ENCODE results near the gene ZFAND2A. TPM values are rescaled to one million over a fixed set of nuclear protein-coding genes. Genes with fewer than 3 reads are reported as not detected.
"Not testable (repeated sequence)": the region's sequence is repeated elsewhere in the genome, so short reads cannot be mapped to it uniquely, and the experiment has no call there.

ZFAND2A gene
- total RNA-seq (2014; rRNA removed): 11.7 and 28.4 TPM in 2 replicates
- percentile 91 among the genes with signal in this experiment for Bru-seq, nascent RNA
- BruChase-seq, experiment 1, labeled RNA remaining after a 6-hour chase: percentile 92 among the genes with signal in this experiment
- percentile 89 among the genes with signal in this experiment for BruChase-seq, experiment 2, labeled RNA remaining after a 2-hour chase
- long read RNA-seq, transcript ZFAND2A-201 (5 exons, 860 nt): major isoform, 53 of 102 reads
- long read RNA-seq, partial matches to known transcripts: 6 of 102 reads
- long read RNA-seq, other reads (novel, unspliced or antisense): 40 of 102 reads

- no peaks in the 10 kb centered on the region for H3K27me3 ChIP-seq (ENCODE audit: low read length)
- H3K4me2 ChIP-seq (ENCODE audit: low read length): peak within 1 kb of the TSS; percentile 89
- peaks cover 5% of the 10 kb centered on the region for H3F3A ChIP-seq (ENCODE audit: low read length, unreplicated experiment)
- H2AFZ ChIP-seq (ENCODE audit: low read length): peak within 1 kb of the TSS; percentile 59
- H3K36me3 ChIP-seq (ENCODE audit: low read depth, low read length): peaks cover 9% of the 10 kb centered on the region
- peak within 1 kb of the TSS; percentile 100 for H3K9ac ChIP-seq (ENCODE audit: low read length)
- no peaks in the 10 kb centered on the region for H3K9me3 ChIP-seq (ENCODE audit: low read length)
- no peaks in the 10 kb centered on the region for H3K9me2 ChIP-seq (replicated peaks; ENCODE audit: low read length)
- H3K4me1 ChIP-seq (ENCODE audit: insufficient read depth, low read length): peaks cover 28% of the 10 kb centered on the region
- no peak for TF ChIP-seq EZH2 (IDR thresholded peaks at IDR 0.05; ENCODE audit: low read length, unreplicated experiment)
- TF ChIP-seq, protein P1, sequence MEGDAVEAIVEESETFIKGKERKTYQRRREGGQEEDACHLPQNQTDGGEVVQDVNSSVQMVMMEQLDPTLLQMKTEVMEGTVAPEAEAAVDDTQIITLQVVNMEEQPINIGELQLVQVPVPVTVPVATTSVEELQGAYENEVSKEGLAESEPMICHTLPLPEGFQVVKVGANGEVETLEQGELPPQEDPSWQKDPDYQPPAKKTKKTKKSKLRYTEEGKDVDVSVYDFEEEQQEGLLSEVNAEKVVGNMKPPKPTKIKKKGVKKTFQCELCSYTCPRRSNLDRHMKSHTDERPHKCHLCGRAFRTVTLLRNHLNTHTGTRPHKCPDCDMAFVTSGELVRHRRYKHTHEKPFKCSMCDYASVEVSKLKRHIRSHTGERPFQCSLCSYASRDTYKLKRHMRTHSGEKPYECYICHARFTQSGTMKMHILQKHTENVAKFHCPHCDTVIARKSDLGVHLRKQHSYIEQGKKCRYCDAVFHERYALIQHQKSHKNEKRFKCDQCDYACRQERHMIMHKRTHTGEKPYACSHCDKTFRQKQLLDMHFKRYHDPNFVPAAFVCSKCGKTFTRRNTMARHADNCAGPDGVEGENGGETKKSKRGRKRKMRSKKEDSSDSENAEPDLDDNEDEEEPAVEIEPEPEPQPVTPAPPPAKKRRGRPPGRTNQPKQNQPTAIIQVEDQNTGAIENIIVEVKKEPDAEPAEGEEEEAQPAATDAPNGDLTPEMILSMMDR (conservative IDR thresholded peaks at IDR 0.05; ENCODE audit: low read depth, low read length): no peak
- TF ChIP-seq EZH2phosphoT487 (IDR thresholded peaks at IDR 0.05; ENCODE audit: borderline replicate concordance, low read length): no peak
- H3K4me3 ChIP-seq (ENCODE audit: low read length): peak within 1 kb of the TSS; percentile 88
- POLR2A ChIA-PET (ENCODE audit: unreplicated experiment): interaction anchor here (0.6 kb wide), 2 partner anchors 36 to 373 kb away, joined by 3 to 6 read pairs; no protein-coding TSS in a partner anchor
- ATAC-seq (peak; percentile 77), DNase-seq (peak; percentile 96)
- TSS peak; percentile 38 for BruUV-seq (replicated peaks)
- intact Hi-C loops (cut with micrococcal nuclease): no loop called here
- peak within 1 kb of the TSS; percentile 80 for H3K27ac ChIP-seq (ENCODE audit: low read length)
- peaks cover 45% of the 10 kb centered on the region for H3K79me2 ChIP-seq (ENCODE audit: low read length)
- CTCF ChIA-PET: interaction anchor here (0.9 to 1.0 kb wide), 2 partner anchors 23 to 167 kb away, joined by 3 to 4 read pairs; no protein-coding TSS in a partner anchor
- 0 out of 2 replicates have a peak, but pooled peaks cover 3% of the 10 kb centered on the region for H4K20me1 ChIP-seq (ENCODE audit: low read length)
Observed at GRCh38 chr7:1159891-1160669, at the start of gene ZFAND2A. Gene ZFAND2A, minus strand, starts transcription at chr7:1160196. Its CDS starts 1,984 bp downstream, at chr7:1158212.

DNA sequence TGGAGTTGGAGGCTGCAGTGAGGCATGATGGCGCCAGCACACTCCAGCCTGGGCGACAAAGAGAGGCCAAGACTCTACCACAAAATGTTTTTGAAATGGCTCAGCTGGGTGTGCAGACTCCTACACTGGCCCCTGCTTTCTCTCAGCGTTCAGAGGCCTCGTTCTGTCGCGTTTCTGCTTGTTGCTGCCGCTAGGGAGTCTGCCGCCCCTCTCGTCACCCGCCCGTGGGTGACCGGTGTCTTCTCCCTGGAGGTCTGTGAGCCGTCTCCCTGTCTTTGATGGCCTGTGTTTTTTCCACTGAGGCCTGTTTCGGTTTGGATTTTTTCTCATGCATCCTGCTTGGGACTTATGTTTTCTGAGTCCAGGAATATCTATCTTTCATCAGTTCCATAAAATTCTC is 49.1 kb upstream of the ZFAND2A start:
- Histone ChIP-seq H3K9me2 (replicated peaks; ENCODE audit: low read length) (no peaks in the 10 kb centered on the region), H3K9ac (ENCODE audit: low read length) (no peak overlapping the region), H3K79me2 (ENCODE audit: low read length) (no peaks in the 10 kb centered on the region), H3K9me3 (ENCODE audit: low read length) (no peaks in the 10 kb centered on the region), H3K27ac (ENCODE audit: low read length) (no peak overlapping the region), H3F3A (ENCODE audit: low read length, unreplicated experiment) (no peaks in the 10 kb centered on the region), H3K4me2 (ENCODE audit: low read length) (no peak overlapping the region), H4K20me1 (ENCODE audit: low read length) (no peaks in the 10 kb centered on the region), H3K4me1 (ENCODE audit: insufficient read depth, low read length) (no peaks in the 10 kb centered on the region), H3K36me3 (ENCODE audit: low read depth, low read length) (no peaks in the 10 kb centered on the region), H3K4me3 (ENCODE audit: low read length) (no peak overlapping the region), H3K27me3 (ENCODE audit: low read length) (peaks cover 26% of the 10 kb centered on the region), H2AFZ (ENCODE audit: low read length) (no peak overlapping the region)
- CTCF ChIA-PET: no interaction called here
- BruUV-seq (replicated peaks): no TSS peak
- DNase-seq (no peak), ATAC-seq (no peak)
- intact Hi-C loops (cut with micrococcal nuclease): no loop called here
- POLR2A ChIA-PET (ENCODE audit: unreplicated experiment): no interaction called here
- TF ChIP-seq EZH2 (IDR thresholded peaks at IDR 0.05; ENCODE audit: low read length, unreplicated experiment) (no peak), EZH2phosphoT487 (IDR thresholded peaks at IDR 0.05; ENCODE audit: borderline replicate concordance, low read length) (no peak)
- TF ChIP-seq, protein P1 (conservative IDR thresholded peaks at IDR 0.05; ENCODE audit: low read depth, low read length): no peak

- intact Hi-C loops (cut with micrococcal nuclease); H4K20me1 ChIP-seq (ENCODE audit: low read length); H3K79me2 ChIP-seq (ENCODE audit: low read length); H3K4me2 ChIP-seq (ENCODE audit: low read length); BruUV-seq (replicated peaks); H3K9me3 ChIP-seq (ENCODE audit: low read length); H3K9ac ChIP-seq (ENCODE audit: low read length); H3K27ac ChIP-seq (ENCODE audit: low read length); H3K9me2 ChIP-seq (replicated peaks; ENCODE audit: low read length); H3K4me3 ChIP-seq (ENCODE audit: low read length); ATAC-seq; H3K4me1 ChIP-seq (ENCODE audit: insufficient read depth, low read length); H2AFZ ChIP-seq (ENCODE audit: low read length); DNase-seq; H3K27me3 ChIP-seq (ENCODE audit: low read length); H3K36me3 ChIP-seq (ENCODE audit: low read depth, low read length); H3F3A ChIP-seq (ENCODE audit: low read length, unreplicated experiment); POLR2A ChIA-PET (ENCODE audit: unreplicated experiment): not testable (repeated sequence)
- CTCF ChIA-PET: interaction anchor here (0.7 kb wide), 1 partner anchor 421 kb away, joined by 6 read pairs; no protein-coding TSS in a partner anchor
Observed at GRCh38 chr7:1205742-1206141, 45.7 kb upstream of the ZFAND2A start.
